GM12878 (cell line): Measurements from ENCODE around the gene PAK2.

Experiments
- BHLHE40 ChIP-seq, 2 experiments: fragments of 450-650 bp in 1 of 2; IDR thresholded peaks; 2 replicates each; pipeline ENCODE4 v1.6.1; 2011 to 2017; ENCODE audit warnings: low read depth in 2 of 2, borderline replicate concordance in 1 of 2, improper control_type of control experiment in 1 of 2, low read length in 1 of 2, mild to moderate bottlenecking in 1 of 2
- ESRRA ChIP-seq: IDR thresholded peaks from 2 replicates; pipeline ENCODE4 v1.6.1; 2012; ENCODE audit warnings: mild to moderate bottlenecking, low read length, improper control_type of control experiment
- EZH2 ChIP-seq: IDR thresholded peaks from 2 replicates; pipeline ENCODE4 v1.6.1; 2012; ENCODE audit warnings: low read depth, mild to moderate bottlenecking, control low read depth, inconsistent platforms, low read length, borderline replicate concordance; ENCODE audit not compliant: control insufficient read depth
- FOS ChIP-seq: IDR thresholded peaks from 3 replicates; pipeline ENCODE4 v1.6.1; 2011; ENCODE audit warnings: borderline replicate concordance; ENCODE audit not compliant: insufficient read length; ENCODE audit errors: extremely low read depth
- FOXM1 ChIP-seq: IDR thresholded peaks from 2 replicates; pipeline ENCODE4 v1.6.1; 2012; ENCODE audit warnings: low read depth, mild to moderate bottlenecking, inconsistent platforms, low read length, moderate library complexity
- HCFC1 ChIP-seq: fragments of 150-350 bp; IDR thresholded peaks from 2 replicates; pipeline ENCODE4 v1.6.1; 2014; ENCODE audit warnings: low read length
- POLR2AphosphoS2 ChIP-seq: IDR thresholded peaks from 2 replicates; pipeline ENCODE4 v1.6.1; 2011; ENCODE audit warnings: low read depth, mild to moderate bottlenecking, low read length, improper control_type of control experiment, moderate library complexity

DNA sequence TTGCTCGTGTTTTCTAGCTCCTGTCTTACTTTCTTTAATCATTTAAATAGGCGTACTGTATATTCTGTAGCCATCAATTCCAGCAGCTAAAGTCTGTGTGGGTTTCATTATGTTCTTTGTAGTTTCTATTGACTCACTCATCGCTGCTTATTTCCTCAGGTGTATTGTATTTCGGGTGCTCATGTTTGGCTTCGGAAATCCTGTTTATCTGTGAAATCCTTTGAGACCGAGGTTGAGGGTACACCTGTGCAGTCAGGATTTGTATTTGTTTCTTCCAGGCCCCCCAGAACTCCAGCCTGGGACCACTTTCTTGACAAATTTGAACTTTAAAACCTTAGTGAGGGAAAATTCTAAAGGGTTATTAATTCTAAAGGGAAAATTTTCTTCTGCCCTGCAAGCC is 2.0 kb upstream of the PAK2 start:
- TF ChIP-seq ESRRA (no peak), EZH2 (no peak), POLR2AphosphoS2 (no peak), BHLHE40 (IDR thresholded peaks at IDR 0.05; ENCODE audit: borderline replicate concordance in 1 of 2, low read depth in 2 of 2, low read length in 1 of 2) (no peak), FOS (no peak), HCFC1 (no peak), FOXM1 (no peak)
